CD4-positive, alpha-beta T cell treated with Interleukin-4 for 1 hour (primary cell): ENCODE data around the gene DYTN.

Source experiments
- DNase-seq, 2 donors: peaks; one replicate each; pipeline ENCODE4 v3.0.0-alpha.2; 2020 to 2022

Gene DYTN

DNA sequence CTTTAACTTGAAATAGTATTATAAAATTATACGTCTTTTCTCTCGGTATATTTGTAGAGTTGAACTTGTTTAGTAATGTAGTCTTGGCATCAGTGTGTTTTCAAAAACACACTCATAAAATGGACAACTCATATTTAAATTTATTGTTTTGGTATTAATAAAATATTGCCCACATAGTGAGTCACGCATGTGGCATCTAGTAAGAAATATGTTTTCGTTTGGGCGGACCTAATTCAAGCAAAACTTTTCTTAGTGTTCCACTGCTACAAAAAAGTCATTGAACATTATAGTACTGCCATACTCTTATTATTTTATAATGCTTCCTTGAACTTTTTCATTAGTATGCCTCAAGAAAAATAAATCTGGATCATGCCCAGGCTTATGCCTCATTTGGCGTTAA lies 107.0 kb downstream of the DYTN start:
- no peak for DNase-seq

DNA sequence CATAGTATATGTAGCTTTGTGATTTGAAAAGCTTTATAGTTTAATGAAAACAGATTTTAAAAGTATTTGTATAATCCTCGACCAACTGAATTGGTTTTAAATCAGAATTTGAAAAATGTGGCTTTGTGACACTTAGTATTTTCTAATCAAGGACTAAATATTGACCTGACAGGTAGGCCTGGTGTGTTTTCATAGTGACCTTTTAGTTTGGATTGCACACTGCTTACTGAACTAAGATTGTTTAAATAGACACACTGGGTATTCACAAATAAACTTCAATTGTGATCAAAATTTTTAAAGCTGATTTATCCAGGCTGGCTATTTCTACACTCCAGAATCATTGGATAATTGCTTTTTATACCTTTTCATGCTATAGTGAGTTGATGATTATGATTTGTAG lies 107.7 kb downstream of the DYTN start:
- DNase-seq = no peak

DNA sequence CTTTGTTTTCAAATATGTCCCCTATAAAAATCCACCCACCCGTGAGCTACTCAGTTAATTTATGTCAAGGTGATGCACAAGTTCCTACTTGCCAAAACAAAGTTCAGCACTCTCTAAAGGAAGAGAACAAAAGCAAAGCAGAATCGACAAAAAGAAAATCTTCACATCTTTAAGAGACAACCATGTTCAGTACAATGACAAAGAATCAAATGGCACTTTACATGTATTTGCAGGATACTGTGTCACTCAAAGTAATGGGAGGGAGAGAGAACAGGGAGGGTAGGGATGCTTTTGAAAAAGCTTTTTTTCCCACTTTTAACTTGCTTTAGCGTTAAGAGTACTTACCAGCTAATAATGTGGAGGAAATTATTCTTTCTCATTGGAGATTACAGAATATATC lies 115.0 kb downstream of the DYTN start:
- no peak for DNase-seq
